SIG-M5 (cell line): Measurements from ENCODE around the gene ICAM3.
"Not testable (repeated sequence)": the region's sequence is repeated elsewhere in the genome, so short reads cannot be mapped to it uniquely, and the experiment has no call there.

Experiments used
- DNase-seq: peaks from one replicate; lab custom pipeline; 2025; lab: John Stamatoyannopoulos, UW

ICAM3 gene

DNA sequence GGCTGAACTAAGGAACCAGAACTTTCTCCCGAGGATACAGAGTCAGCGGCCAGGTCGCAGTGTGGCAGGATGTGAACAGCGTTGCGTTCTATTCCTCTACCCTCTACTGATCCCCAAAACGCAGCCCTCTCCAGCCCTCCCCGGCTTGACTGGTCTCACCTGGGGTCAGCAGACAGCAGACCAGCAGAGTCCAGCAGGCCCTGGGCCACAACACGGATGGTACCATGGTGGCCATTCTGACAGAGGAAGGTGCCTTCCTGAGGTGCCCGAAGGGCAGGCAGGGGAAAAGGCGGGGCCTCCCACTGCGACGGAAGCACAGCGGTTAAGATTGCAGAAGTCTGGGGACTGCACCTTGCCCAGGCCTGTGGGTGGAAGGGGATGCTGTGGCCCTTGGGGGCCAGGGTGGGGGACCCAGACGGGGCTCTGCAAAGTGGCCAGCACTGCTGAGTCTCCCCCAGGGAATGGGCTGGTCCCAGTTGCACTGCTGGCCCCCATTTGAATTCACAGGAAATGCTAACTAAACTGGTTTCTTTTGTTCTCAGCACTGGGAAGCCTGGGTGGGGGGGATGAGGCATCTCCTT, at the start of gene ICAM3:
Gene ICAM3 (minus strand): TSS at position 245 of the 581 bp plus-strand sequence. CDS start 10 bp downstream, at position 235.
- DNase-seq, result no peak

DNA sequence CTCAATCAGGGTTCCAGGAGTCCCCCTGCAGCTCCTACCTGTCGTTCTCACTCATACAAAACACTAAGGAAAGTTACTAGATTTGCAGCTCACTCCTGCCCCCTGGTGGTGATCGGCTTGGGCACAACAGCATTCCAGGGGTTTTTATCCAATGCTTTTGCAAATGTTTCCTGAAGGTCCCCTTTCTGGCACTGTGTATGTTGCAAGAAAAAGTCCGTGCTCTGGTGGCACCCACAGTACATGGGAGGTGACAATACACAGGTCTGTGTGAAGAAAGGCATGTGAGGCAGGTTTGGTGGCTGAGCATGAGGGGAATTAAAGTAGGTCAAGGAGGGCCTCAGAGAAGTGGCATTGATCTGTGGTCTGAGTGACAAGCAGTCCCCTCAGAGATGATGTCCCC, 49.5 kb upstream of the ICAM3 start:
- DNase-seq, result no peak

DNA sequence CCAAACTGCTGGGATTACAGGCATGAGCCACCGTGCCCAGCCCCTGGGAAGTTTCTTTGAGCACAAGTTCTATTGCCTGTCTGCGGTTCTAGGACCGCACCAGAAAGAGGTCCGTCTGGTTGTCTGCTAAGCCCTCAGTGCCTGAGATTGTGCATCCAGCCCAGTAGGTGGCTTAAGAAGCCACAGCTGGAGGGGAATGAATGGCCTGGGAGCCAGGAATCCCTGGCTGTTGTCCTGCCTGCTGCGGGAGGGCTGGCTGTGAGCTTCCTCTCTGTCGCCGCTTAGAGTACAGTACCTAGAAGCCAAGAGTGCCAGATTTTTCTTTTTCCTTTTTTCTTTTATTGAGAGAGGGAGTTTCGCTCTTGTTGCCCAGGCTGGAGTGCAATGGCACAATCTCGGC, 45.2 kb upstream of the ICAM3 start:
- no peak for DNase-seq

DNA sequence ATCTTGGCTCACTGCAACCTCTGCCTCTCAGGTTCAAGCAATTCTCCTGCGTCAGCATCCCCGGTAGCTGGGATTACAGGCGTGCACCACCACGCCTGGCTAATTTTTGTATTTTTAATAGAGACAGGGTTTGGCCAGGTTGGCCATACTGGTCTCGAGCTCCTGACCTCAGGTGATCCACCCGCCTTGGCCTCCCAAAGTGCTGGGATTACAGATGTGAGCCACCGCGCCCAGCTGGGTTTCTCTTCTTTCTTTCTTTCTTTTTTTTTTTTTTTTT, 43.7 kb upstream of the ICAM3 start:
- DNase-seq, result not testable (repeated sequence)

- peak; percentile 83 for DNase-seq
These were observed 41.1 kb upstream of the ICAM3 start, which contains the start of gene TYK2 for GRCh38 chr19:10380313-10381102. Gene TYK2, minus strand, starts transcription at chr19:10380572. Its CDS starts 2,166 bp downstream, at chr19:10378406.

DNA sequence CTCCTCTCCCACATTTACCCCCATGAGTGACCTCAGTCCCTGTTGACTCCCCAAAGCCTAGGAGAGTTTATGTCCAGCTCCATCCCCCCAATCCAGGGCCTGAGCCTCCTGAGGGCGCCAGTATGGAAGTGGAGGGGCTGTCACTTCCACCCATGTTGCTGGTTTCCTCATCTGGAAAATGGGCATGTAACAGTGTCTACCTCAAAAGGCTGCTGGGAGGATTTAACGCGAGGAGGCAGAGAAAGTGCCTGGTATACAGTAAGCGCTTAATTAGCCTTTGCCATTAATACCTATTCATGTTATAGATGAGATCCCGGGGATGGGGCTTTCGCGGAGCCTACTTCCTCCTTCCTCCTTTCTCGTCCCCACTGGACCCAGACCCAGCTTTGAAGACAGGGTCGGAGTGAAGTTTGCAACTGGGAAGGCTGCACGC, 40.5 kb upstream of the ICAM3 start:
- DNase-seq, result no peak

- DNase-seq, result no peak
These were observed 38.7 kb upstream of the ICAM3 start for GRCh38 chr19:10378124-10378523.

DNA sequence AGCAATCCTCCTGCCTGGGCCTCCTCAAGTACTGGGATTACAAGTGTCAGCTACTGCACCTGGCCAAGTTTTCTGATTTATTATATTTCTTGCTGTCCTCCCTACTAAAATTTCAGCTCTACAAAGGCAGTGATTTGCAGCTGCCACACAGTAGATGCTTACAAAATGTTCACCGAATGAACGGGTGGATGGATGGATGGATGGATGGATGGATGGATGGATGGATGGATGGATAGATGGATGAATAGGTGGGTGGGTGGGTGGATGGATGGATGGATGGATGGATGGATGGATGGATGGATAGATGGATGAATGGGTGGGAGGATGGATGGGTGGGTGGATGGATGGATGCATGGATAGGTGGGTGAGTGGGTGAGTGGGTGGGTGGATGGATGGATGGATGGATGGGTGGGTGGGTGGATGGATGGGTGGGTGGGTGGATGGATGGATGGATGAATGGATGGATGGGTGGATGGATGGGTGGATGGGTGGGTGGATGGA, 37.8 kb upstream of the ICAM3 start:
- DNase-seq, result not testable (repeated sequence)

DNA sequence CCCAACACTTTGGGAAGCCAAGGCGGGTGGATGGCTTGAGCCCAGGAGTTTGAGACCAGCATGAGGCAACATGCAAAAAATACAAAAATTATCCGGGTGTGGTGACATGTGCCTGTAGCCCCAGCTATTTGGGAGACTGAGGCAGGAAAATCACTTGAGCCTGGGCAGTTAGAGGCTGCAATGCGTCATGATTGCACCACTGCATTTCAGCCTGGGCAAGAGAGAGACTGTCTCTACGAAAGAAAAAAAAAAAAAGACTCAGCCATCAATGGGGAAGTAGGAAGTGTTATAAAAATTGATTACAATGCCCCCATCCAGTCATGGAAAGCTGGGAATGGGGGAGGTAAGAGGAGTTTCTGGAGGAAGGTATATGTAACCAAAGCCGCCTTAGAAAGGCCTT, 35.5 kb upstream of the ICAM3 start:
- DNase-seq, result no peak

DNA sequence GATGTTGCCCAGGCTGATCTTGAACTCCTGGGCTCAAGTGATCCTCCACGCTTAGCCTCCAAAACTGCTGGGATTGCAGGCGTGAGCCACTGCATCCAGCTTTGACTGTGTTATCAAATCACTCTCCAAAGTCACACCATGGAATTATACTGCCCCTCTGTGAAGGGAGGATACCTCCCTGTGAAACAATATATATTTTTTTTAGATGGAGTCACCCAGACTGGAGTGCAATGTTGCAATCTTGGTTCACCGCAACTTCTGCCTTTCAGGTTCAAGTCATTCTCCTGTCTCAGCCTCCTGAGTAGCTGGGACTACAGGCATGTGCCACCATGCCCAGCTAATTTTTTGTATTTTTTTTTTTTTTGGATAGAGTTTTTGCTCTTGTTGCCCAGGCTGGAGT, 33.3 kb upstream of the ICAM3 start:
- peak; percentile 69 for DNase-seq

DNA sequence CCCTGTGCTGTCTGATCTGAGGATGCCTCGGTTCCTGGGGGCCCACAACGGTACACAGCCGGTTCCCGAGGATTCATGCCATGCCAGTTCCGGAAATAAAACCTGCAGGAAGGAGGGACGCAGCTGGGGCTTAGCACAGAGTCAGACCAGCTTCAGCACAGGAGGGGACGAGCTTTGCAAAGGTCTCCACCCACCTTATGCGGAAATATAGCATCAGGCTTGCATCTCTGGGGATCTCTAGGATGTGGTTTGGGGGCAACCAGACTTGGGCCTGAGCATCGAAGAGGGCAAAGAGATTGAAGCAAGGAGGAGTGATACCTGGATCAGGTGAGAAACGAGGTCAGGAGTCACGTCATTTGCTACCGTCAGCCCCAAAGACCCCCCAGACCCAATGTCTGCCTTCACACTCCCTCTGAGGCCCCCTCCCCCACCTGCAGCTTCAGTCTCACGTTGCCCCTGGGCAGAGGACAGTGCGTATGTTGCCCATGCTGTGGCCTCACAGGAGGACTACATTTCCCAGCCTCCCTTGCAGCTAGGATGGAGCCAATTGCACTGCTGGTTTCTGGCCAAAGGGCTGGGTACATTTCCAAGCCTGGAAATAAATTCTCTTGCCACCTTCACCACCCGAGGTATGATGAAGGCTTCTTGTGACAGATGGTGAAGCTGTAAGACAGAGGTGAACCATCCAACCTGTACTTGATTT, 28.8 kb upstream of the ICAM3 start:
- DNase-seq, result no peak

DNA sequence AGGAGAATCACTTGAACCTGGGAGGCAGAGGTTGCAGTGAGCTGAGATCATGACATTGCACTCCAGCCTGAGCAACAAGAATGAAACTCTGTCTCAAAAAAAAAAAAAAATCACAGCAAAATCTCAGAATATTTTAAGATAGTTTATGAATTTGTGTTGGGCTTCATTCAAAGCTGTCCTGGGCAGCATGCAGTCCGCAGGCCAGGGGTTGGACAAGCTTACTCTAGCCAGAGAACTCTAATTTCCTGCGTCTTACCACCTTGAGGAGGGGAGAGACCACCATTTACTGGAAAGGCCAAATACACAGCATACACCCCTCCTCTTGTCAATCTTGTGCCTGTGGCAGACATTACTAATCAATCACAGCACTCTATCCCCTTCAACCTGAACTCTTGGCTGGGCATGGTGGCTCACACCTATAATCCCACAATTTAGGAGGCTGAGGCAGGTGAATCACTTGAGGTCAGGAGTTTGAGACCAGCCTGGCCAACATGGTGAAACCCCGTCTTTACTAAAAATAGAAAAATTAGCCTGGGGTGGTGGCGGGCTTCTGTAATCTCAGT, 27.6 kb upstream of the ICAM3 start:
- not testable (repeated sequence) for DNase-seq

- no peak for DNase-seq
These were observed 26.1 kb upstream of the ICAM3 start for GRCh38 chr19:10365518-10365917.

- DNase-seq, result no peak
These were observed 25.2 kb upstream of the ICAM3 start for GRCh38 chr19:10364644-10365043.

GRCh38 chr19:10363789-10364281, 24.4 kb upstream of the ICAM3 start:
- no peak for DNase-seq

GRCh38 chr19:10362259-10362658, 22.8 kb upstream of the ICAM3 start:
- DNase-seq, result no peak

GRCh38 chr19:10361569-10362011, 22.2 kb upstream of the ICAM3 start:
- no peak for DNase-seq

DNA sequence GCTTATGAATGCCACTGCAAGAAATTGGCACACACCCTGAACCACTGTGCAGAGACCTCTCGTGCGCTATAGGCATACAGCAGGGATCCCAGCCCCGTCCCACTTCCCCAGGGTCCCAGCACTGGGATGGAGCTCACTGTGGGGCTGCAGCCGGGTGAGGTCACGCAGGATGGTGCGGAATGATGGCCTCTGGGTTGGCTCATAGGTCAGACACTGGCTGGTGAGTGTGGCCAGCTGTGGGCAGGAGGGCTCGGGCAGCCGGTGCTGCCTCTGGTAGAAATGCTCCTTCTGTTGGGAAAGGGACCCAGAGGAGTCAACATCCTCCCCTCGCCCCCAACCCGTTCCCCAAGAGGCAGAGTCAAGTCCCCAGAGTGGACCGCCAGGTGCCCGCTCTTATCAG, 17.0 kb upstream of the ICAM3 start:
- no peak for DNase-seq

GRCh38 chr19:10353793-10354391, 14.5 kb upstream of the ICAM3 start:
- DNase-seq, result no peak

GRCh38 chr19:10352764-10353671, 13.6 kb upstream of the ICAM3 start:
- DNase-seq, result no peak

DNA sequence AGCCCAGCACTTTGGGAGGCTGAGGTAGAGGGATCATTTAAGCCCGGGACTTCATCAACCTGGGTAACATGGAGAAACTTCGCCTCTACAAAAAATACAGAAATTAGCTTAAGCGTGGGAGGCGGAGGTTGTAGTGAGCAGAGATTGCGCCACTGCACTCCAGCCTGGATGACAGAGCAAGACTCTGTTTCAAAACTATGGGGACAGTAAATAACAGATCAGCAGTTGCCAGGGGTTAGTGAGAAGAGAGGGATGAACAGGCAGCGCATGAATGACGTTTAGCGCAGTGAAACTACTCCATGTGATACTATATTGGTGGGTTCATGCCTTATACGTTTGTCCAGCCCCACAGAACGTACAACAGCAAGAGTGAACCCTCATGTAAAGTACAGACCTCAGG, 7.1 kb upstream of the ICAM3 start:
- DNase-seq, result peak; percentile 75
